ENCODE results near the gene MYO3B.

The MYO3B gene

GRCh38 chr2:170563401-170563800 lies 385.5 kb downstream of the MYO3B start:
- POLR2A ChIA-PET: no interaction called here
- DNase-seq (ENCODE audit: extremely low spot score): no peak
- CTCF ChIA-PET: no interaction called here
- TF ChIP-seq, protein P1, sequence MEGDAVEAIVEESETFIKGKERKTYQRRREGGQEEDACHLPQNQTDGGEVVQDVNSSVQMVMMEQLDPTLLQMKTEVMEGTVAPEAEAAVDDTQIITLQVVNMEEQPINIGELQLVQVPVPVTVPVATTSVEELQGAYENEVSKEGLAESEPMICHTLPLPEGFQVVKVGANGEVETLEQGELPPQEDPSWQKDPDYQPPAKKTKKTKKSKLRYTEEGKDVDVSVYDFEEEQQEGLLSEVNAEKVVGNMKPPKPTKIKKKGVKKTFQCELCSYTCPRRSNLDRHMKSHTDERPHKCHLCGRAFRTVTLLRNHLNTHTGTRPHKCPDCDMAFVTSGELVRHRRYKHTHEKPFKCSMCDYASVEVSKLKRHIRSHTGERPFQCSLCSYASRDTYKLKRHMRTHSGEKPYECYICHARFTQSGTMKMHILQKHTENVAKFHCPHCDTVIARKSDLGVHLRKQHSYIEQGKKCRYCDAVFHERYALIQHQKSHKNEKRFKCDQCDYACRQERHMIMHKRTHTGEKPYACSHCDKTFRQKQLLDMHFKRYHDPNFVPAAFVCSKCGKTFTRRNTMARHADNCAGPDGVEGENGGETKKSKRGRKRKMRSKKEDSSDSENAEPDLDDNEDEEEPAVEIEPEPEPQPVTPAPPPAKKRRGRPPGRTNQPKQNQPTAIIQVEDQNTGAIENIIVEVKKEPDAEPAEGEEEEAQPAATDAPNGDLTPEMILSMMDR (IDR thresholded peaks at IDR 0.05; ENCODE audit: control extremely low read depth, extremely low read depth, low read depth, missing control alignments): no peak

GRCh38 chr2:170566138-170566537 lies 388.2 kb downstream of the MYO3B start:
- TF ChIP-seq, protein P1 (IDR thresholded peaks at IDR 0.05; ENCODE audit: control extremely low read depth, extremely low read depth, low read depth, missing control alignments): no peak
- no peak for DNase-seq (ENCODE audit: extremely low spot score)
- POLR2A ChIA-PET: no interaction called here

DNA sequence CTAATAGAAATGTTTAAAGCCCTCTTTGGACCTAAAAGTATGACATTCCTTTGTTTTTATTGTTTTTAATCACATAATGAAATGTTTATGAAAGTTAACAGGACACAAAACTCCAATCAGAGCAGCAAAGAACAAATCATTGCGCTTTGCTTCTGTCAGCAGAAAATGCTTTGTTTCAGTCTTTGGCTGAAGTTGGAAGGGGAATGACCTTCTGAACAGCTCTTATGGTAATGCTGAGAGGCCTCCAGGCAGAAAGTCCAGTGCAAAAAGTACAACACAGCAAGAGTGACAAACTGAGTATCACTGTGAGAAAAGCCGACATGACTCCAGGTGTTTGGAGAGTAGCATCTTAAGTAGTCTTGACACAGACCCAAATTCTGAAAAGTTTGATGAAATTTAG lies 389.5 kb downstream of the MYO3B start:
- TF ChIP-seq, protein P1 (IDR thresholded peaks at IDR 0.05; ENCODE audit: control extremely low read depth, extremely low read depth, low read depth, missing control alignments): no peak
- POLR2A ChIA-PET: no interaction called here
- CTCF ChIA-PET: no interaction called here
- DNase-seq (ENCODE audit: extremely low spot score): no peak

More at GRCh38 chr2:170566138-170566537, 388.2 kb downstream of the MYO3B start:
- CTCF ChIA-PET: interaction anchor here (0.9 kb wide), 1 partner anchor 250 kb away, joined by 3 read pairs; no protein-coding TSS in a partner anchor

DNA sequence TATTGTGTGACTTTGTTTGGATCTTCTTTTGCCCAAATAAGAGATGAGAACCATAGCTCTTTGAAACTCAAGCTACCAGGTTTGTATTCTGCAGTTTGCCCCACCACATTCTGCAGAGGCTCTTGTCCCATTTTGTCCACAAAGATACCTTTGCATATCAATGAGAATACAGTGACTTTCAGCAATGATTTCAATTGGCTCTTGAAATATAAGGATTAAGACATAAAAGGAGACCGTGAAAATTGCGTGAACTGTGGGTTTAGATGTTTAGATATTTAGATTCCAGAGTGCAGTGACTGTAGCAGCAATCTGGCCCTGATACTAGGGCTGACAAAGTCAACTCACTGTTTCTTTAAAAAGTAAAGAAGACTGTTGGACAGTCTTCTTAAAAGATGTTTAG lies 390.6 kb downstream of the MYO3B start:
- POLR2A ChIA-PET: no interaction called here
- CTCF ChIA-PET: no interaction called here
- no peak for DNase-seq (ENCODE audit: extremely low spot score)
- TF ChIP-seq, protein P1 (IDR thresholded peaks at IDR 0.05; ENCODE audit: control extremely low read depth, extremely low read depth, low read depth, missing control alignments): no peak

- CTCF ChIA-PET: no interaction called here
These were observed 393.7 kb downstream of the MYO3B start for GRCh38 chr2:170571612-170572011.

GRCh38 chr2:170573671-170574070 lies 395.7 kb downstream of the MYO3B start:
- no peak for DNase-seq (ENCODE audit: extremely low spot score)
- ChIA-PET CTCF (no interaction called here), POLR2A (no interaction called here)
- TF ChIP-seq, protein P1 (IDR thresholded peaks at IDR 0.05; ENCODE audit: control extremely low read depth, extremely low read depth, low read depth, missing control alignments): no peak

More at GRCh38 chr2:170571612-170572011, 393.7 kb downstream of the MYO3B start:
- TF ChIP-seq, protein P1 (IDR thresholded peaks at IDR 0.05; ENCODE audit: control extremely low read depth, extremely low read depth, low read depth, missing control alignments): no peak
- DNase-seq (ENCODE audit: extremely low spot score): no peak
- POLR2A ChIA-PET: no interaction called here

- DNase-seq (ENCODE audit: extremely low spot score): no peak
- CTCF ChIA-PET: interaction anchor here (1.1 to 1.7 kb wide), 2 partner anchors 9 to 46 kb away, joined by 3 to 4 read pairs; no protein-coding TSS in a partner anchor
- TF ChIP-seq, protein P1 (IDR thresholded peaks at IDR 0.05; ENCODE audit: control extremely low read depth, extremely low read depth, low read depth, missing control alignments): no peak
- POLR2A ChIA-PET: no interaction called here
These were observed 398.3 kb downstream of the MYO3B start for GRCh38 chr2:170576296-170576695.
